Neural cell (in vitro differentiated cells): ENCODE results near the gene PBX1.

ENCODE experiments used
- EP300 ChIP-seq: fragments of 450-650 bp; conservative IDR thresholded peaks from 2 replicates; pipeline ENCODE4 v1.6.1; 2014; ENCODE audit warnings: antibody characterized with exemption, mild to moderate bottlenecking, moderate library complexity; ENCODE audit not compliant: poor library complexity, severe bottlenecking
- EZH2 ChIP-seq: fragments of 200-600, 300-800 bp; shearing (Covaris generic), sonication (generic); IDR thresholded peaks from 2 replicates; pipeline ENCODE4 v1.6.1; 2014; ENCODE audit warnings: antibody characterized with exemption, low read length, borderline replicate concordance, mild to moderate bottlenecking; ENCODE audit not compliant: insufficient read depth, poor library complexity, severe bottlenecking
- MXI1 ChIP-seq: fragments of 450-650 bp; conservative IDR thresholded peaks from 2 replicates; pipeline ENCODE4 v1.6.1; 2014; ENCODE audit warnings: antibody characterized with exemption, mild to moderate bottlenecking; ENCODE audit not compliant: poor library complexity, severe bottlenecking
- POLR2AphosphoS5 ChIP-seq: IDR thresholded peaks from 2 replicates; pipeline ENCODE4 v1.6.1; 2012
- RAD21 ChIP-seq: fragments of 450-650 bp; conservative IDR thresholded peaks from 2 replicates; pipeline ENCODE4 v1.6.1; 2014; ENCODE audit warnings: antibody characterized with exemption, mild to moderate bottlenecking, moderate library complexity
- SMC3 ChIP-seq: fragments of 450-650 bp; conservative IDR thresholded peaks from 2 replicates; pipeline ENCODE4 v1.6.1; 2014; ENCODE audit warnings: antibody characterized with exemption, mild to moderate bottlenecking, moderate library complexity; ENCODE audit not compliant: poor library complexity
- TAF1 ChIP-seq: IDR thresholded peaks from 2 replicates; pipeline ENCODE4 v1.6.1; 2012; ENCODE audit warnings: low read depth
- TF ChIP-seq, protein P1 (sequence below): fragments of 450-650 bp; IDR thresholded peaks from 2 replicates; pipeline ENCODE4 v1.5.1; 2014; ENCODE audit warnings: antibody characterized with exemption, mild to moderate bottlenecking, moderate library complexity; ENCODE audit not compliant: poor library complexity, severe bottlenecking
- TF ChIP-seq, protein P2 (sequence below): IDR thresholded peaks from 2 replicates; pipeline ENCODE4 v1.6.1; 2012; ENCODE audit warnings: borderline replicate concordance

DNA sequence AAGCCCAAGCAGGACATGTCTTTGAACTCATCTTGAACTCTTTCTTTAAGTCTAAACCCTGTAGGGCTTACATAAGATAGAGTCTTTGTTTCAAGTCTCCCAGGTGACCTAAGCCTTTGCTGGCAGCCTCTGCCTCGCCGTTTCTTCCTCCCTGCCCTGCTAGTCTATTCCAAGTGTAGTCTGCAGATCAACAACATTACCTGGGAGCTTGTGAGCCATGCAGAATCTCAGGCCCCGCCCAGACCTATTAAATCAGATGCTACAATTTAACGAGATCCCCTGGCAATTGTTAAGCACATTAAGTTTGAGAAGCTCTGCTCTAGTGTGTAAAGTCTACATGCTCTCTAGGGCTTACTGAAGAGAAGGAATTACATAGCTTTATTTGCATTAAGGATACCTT, 271.6 kb downstream of the PBX1 start:
- TF ChIP-seq, protein P1, sequence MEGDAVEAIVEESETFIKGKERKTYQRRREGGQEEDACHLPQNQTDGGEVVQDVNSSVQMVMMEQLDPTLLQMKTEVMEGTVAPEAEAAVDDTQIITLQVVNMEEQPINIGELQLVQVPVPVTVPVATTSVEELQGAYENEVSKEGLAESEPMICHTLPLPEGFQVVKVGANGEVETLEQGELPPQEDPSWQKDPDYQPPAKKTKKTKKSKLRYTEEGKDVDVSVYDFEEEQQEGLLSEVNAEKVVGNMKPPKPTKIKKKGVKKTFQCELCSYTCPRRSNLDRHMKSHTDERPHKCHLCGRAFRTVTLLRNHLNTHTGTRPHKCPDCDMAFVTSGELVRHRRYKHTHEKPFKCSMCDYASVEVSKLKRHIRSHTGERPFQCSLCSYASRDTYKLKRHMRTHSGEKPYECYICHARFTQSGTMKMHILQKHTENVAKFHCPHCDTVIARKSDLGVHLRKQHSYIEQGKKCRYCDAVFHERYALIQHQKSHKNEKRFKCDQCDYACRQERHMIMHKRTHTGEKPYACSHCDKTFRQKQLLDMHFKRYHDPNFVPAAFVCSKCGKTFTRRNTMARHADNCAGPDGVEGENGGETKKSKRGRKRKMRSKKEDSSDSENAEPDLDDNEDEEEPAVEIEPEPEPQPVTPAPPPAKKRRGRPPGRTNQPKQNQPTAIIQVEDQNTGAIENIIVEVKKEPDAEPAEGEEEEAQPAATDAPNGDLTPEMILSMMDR, result no peak
- TF ChIP-seq EP300 (no peak), EZH2 (no peak), POLR2AphosphoS5 (no peak), TAF1 (no peak), SMC3 (no peak), MXI1 (no peak), RAD21 (no peak)
- TF ChIP-seq, protein P2, sequence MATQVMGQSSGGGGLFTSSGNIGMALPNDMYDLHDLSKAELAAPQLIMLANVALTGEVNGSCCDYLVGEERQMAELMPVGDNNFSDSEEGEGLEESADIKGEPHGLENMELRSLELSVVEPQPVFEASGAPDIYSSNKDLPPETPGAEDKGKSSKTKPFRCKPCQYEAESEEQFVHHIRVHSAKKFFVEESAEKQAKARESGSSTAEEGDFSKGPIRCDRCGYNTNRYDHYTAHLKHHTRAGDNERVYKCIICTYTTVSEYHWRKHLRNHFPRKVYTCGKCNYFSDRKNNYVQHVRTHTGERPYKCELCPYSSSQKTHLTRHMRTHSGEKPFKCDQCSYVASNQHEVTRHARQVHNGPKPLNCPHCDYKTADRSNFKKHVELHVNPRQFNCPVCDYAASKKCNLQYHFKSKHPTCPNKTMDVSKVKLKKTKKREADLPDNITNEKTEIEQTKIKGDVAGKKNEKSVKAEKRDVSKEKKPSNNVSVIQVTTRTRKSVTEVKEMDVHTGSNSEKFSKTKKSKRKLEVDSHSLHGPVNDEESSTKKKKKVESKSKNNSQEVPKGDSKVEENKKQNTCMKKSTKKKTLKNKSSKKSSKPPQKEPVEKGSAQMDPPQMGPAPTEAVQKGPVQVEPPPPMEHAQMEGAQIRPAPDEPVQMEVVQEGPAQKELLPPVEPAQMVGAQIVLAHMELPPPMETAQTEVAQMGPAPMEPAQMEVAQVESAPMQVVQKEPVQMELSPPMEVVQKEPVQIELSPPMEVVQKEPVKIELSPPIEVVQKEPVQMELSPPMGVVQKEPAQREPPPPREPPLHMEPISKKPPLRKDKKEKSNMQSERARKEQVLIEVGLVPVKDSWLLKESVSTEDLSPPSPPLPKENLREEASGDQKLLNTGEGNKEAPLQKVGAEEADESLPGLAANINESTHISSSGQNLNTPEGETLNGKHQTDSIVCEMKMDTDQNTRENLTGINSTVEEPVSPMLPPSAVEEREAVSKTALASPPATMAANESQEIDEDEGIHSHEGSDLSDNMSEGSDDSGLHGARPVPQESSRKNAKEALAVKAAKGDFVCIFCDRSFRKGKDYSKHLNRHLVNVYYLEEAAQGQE, result no peak
